AG04449 (cell line): Measurements from ENCODE around the gene COTL1.

Experiments used
- CTCF ChIA-PET: fragments of 350-600 bp; formaldehyde crosslinking; extraction: SDS; loops from one replicate; lab custom pipeline; 2021; ENCODE audit warnings: antibody characterized with exemption; lab: Yijun Ruan, JAX
- POLR2A ChIA-PET: fragments of 400-600, 350-600 bp; formaldehyde crosslinking; extraction: SDS; loops from one replicate; lab custom pipeline; 2020; ENCODE audit warnings: antibody characterized with exemption, inconsistent platforms; lab: Yijun Ruan, JAX
- DNase-seq: peaks from one replicate; pipeline ENCODE4 v3.0.0-alpha.2; 2010; ENCODE audit warnings: low read depth, low spot score
- H3K4me3 ChIP-seq: 2 replicates; pipeline ENCODE4 v1.5.1; 2011; ENCODE audit warnings: low read depth, mild to moderate bottlenecking, control low read depth, low read length
- TF ChIP-seq, protein P1 (sequence below): IDR thresholded peaks from one replicate; pipeline ENCODE4 v1.5.1; 2011; ENCODE audit warnings: mild to moderate bottlenecking, moderate library complexity, low read length, control low read depth, inconsistent platforms; ENCODE audit not compliant: insufficient read depth; ENCODE audit errors: missing control alignments

COTL1 gene

DNA sequence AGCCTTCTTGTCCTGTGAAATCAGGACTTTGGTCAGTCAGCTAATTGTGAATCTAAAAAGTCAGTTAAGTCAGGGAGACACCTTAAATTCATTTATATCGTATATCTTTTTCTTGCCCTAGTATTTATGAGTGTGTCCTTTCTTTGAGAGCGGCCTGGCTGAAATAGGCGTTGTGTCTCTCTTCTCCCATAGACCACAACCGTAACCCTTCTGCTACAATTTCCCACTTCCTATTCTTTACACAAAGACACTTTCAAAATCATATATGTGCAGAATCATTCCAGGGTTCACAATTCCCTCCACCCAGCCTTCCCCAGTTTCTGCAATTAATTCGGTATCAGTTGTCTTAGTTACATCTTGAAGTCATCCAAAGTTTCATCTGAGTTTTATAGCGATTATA is 14.0 kb upstream of the COTL1 start:
- DNase-seq = no peak
- no peak overlapping the region for H3K4me3 ChIP-seq
- POLR2A ChIA-PET = no interaction called here
- CTCF ChIA-PET = interaction anchor here (1.8 kb wide), 1 partner anchor 9 kb away, joined by 10 read pairs; no protein-coding TSS in a partner anchor
- TF ChIP-seq, protein P1, sequence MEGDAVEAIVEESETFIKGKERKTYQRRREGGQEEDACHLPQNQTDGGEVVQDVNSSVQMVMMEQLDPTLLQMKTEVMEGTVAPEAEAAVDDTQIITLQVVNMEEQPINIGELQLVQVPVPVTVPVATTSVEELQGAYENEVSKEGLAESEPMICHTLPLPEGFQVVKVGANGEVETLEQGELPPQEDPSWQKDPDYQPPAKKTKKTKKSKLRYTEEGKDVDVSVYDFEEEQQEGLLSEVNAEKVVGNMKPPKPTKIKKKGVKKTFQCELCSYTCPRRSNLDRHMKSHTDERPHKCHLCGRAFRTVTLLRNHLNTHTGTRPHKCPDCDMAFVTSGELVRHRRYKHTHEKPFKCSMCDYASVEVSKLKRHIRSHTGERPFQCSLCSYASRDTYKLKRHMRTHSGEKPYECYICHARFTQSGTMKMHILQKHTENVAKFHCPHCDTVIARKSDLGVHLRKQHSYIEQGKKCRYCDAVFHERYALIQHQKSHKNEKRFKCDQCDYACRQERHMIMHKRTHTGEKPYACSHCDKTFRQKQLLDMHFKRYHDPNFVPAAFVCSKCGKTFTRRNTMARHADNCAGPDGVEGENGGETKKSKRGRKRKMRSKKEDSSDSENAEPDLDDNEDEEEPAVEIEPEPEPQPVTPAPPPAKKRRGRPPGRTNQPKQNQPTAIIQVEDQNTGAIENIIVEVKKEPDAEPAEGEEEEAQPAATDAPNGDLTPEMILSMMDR = no peak

DNA sequence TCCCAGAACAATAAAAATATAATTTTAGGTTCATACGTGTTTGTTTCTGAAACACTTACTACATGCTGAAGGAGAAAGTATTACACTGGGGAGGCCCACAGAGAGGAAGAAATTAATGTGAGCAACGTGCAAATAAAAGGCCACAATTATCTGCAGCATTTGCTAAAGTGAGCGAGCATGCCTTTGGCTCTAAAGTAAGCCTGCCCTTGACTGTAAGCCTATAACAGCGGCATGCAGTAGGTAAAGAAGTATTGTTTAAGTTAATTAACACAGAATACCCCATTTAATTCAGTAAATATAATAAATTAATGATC is 13.2 kb upstream of the COTL1 start:
- TF ChIP-seq, protein P1 = no peak
- no peak for DNase-seq
- CTCF ChIA-PET = no interaction called here
- no peak overlapping the region for H3K4me3 ChIP-seq
- POLR2A ChIA-PET = no interaction called here

DNA sequence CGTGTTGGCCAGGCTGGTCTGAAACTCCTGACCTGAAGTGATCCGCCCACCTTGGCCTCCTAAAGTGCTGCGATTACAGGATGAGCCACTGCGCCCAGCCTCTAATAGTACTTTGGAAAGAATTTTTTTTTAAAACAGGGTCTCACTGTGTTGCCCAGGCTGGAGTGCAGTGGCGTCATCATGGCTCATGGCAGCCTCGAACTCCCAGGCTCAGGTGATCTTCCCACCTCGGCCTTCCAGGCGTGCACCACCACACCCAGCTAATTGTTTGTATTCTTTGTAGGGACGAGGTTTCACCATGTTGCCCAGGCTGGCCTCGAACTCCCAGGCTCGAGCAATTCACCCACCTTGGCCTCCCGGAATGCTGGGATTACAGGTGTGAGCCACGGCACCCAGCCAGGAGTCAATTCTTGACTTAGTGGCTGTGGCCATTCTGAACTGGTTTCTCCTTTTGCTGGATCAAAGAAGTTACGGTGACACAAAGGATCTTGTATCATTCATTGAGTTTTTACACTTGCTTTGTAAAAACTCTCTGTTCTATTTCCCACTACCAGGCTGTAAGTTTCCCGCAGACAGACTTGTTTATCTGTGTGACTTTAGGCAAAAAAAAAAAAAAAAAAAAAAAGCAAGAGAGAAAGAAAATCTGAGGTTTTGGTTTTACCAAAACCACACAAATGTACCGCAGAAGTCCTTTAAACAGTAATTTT is 12.7 kb upstream of the COTL1 start:
- TF ChIP-seq, protein P1 = no peak
- POLR2A ChIA-PET = no interaction called here
- CTCF ChIA-PET = interaction anchor here (1.5 to 12.9 kb wide), 2 partner anchors 41 to 97 kb away, joined by 4 to 185 read pairs; no protein-coding TSS in a partner anchor
- H3K4me3 ChIP-seq = no peak overlapping the region
- DNase-seq = no peak

DNA sequence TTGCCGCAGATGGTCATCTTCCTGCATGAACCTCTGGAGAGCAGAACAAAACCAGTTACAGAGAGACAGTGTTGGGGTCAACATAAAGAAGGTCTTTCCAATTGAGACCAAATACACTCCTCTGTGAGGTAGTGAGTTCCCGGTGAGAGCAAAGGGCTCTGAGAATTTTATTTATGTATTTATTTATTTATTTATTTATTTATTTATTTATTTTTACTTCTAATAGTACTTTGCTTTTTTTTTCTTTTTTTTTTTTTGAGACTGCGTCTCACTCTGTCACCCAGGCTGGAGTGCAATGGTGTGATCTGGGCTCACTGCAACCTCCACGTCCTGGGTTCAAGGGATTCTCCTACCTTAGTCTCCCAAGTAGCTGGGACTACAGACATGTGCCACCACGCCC is 12.1 kb upstream of the COTL1 start:
- DNase-seq = no peak
- POLR2A ChIA-PET = no interaction called here
- CTCF ChIA-PET = interaction anchor here (1.5 to 12.9 kb wide), 3 partner anchors 42 to 109 kb away, joined by 4 to 185 read pairs (median 7); no protein-coding TSS in a partner anchor
- TF ChIP-seq, protein P1 = no peak
- no peak overlapping the region for H3K4me3 ChIP-seq

DNA sequence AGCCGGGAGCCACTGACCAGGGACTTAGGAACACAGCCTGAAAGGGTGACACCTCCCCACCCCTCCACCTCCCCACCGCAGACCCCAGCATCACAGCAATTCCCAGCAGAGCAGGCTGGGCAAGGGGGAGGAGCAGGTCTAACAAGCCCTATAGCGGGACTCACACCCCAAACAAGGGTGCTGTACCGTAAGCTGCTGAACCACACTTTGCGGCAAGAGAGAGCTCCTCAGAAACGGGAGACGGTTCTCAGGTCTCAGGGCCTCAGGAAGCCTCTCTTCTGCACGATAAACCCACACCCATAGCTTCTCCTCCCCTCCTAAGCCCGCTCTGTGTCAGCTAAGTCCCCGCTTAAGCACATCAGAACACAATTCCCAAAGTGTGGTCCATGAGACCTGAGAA is 11.7 kb upstream of the COTL1 start:
- DNase-seq = no peak
- H3K4me3 ChIP-seq = no peak overlapping the region
- TF ChIP-seq, protein P1 = no peak
- ChIA-PET POLR2A (no interaction called here), CTCF (interaction anchor here (1.5 to 12.9 kb wide), 3 partner anchors 42 to 110 kb away, joined by 4 to 185 read pairs (median 7); no protein-coding TSS in a partner anchor)

DNA sequence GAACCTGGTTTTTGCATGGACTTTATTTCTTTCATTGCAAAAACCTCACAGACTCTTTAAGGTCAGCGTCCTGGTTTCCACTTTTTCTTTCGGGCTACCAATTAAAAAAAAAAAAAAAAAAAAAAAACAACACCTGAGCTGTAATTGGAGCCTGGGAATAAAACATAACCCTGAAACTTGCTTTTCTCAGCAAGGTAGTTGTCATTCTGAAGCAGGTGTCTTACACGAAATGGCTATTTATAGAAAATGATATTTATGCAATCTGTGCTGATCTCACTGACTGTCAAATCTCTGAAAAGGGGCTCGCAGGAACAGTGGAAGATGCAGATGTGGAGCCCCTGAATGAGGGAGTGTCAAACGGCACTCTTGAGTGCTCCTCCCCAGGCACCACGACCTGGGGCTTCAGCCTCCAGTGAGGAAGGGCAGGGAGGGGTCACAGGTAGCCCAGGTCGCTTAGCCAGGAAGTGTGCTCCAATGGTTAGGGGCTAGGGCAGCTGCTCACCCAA is 10.4 kb upstream of the COTL1 start:
- H3K4me3 ChIP-seq = no peak overlapping the region
- ChIA-PET POLR2A (no interaction called here), CTCF (interaction anchor here (0.9 to 12.9 kb wide), 6 partner anchors 73 to 126 kb away, joined by 3 to 185 read pairs (median 4); no protein-coding TSS in a partner anchor)
- TF ChIP-seq, protein P1 = no peak
- no peak for DNase-seq
